HepG2 (cell line): ENCODE data around the gene F8. TPM values are rescaled to one million over a fixed set of nuclear protein-coding genes. Genes with fewer than 3 reads are reported as not detected.
A peak's percentile ranks its signal among the peaks of the same experiment; 100 is the strongest.

Experiments
- BCL6 ChIP-seq: IDR thresholded peaks from 2 replicates; pipeline ENCODE4 v1.6.1; 2016; ENCODE audit warnings: missing genetic modification reagents, missing compliant biosample characterization
- DMAP1 ChIP-seq: IDR thresholded peaks from 2 replicates; pipeline ENCODE4 v1.6.1; 2016
- DNMT3B ChIP-seq: conservative IDR thresholded peaks from 2 replicates; pipeline ENCODE4 v1.6.1; 2016; ENCODE audit warnings: missing biosample characterization, control low read depth
- FOXA3 ChIP-seq: IDR thresholded peaks from 2 replicates; pipeline ENCODE4 v1.6.1; 2016; ENCODE audit warnings: missing genetic modification reagents, missing compliant biosample characterization
- IKZF1 ChIP-seq: fragments of 450-650 bp; IDR thresholded peaks from 2 replicates; pipeline ENCODE4 v1.7.1; 2016
- MAZ ChIP-seq, 2 experiments: sonication (generic) in 1 of 2; formaldehyde crosslinking in 1 of 2; IDR thresholded peaks; 2 replicates each; pipeline versions ENCODE4 v1.5.0 to v1.6.1; 2012 to 2020; ENCODE audit warnings: low read depth in 2 of 2, mild to moderate bottlenecking in 2 of 2, borderline replicate concordance in 1 of 2, improper control_type of control experiment in 1 of 2, low read length in 1 of 2, missing genetic modification reagents in 1 of 2, moderate library complexity in 1 of 2
- MED1 ChIP-seq: sonication (generic); formaldehyde crosslinking; IDR thresholded peaks from 2 replicates; pipeline ENCODE4 v1.4.0; 2020; ENCODE audit warnings: missing genetic modification reagents
- YEATS2 ChIP-seq: sonication (generic); formaldehyde crosslinking; IDR thresholded peaks from 2 replicates; pipeline ENCODE4 v1.4.0; 2020; ENCODE audit warnings: missing genetic modification reagents, borderline replicate concordance
- ZBTB49 ChIP-seq: sonication (generic); formaldehyde crosslinking; IDR thresholded peaks from 2 replicates; pipeline ENCODE4 v1.4.0; 2020; ENCODE audit warnings: missing genetic modification reagents, borderline replicate concordance
- ZFY ChIP-seq: sonication (generic); formaldehyde crosslinking; IDR thresholded peaks from 2 replicates; pipeline ENCODE4 v1.4.0; 2020; ENCODE audit warnings: missing genetic modification reagents
- ZNF441 ChIP-seq: sonication (generic); formaldehyde crosslinking; IDR thresholded peaks from 2 replicates; pipeline ENCODE4 v1.7.0; 2021; ENCODE audit warnings: missing genetic modification reagents, borderline replicate concordance
- ZNF574 ChIP-seq: sonication (generic); formaldehyde crosslinking; IDR thresholded peaks from 2 replicates; pipeline ENCODE4 v1.4.0; 2020; ENCODE audit warnings: missing genetic modification reagents
- ZNF660 ChIP-seq: sonication (generic); formaldehyde crosslinking; IDR thresholded peaks from 2 replicates; pipeline ENCODE4 v1.5.1; 2020; ENCODE audit warnings: mild to moderate bottlenecking, low read depth, missing genetic modification reagents, borderline replicate concordance
- ZNF678 ChIP-seq: sonication (generic); formaldehyde crosslinking; IDR thresholded peaks from 2 replicates; pipeline ENCODE4 v1.4.0; 2020; ENCODE audit warnings: mild to moderate bottlenecking, missing genetic modification reagents
- ZNF687 ChIP-seq: sonication (generic); formaldehyde crosslinking; IDR thresholded peaks from 2 replicates; pipeline ENCODE4 v1.5.1; 2020; ENCODE audit warnings: mild to moderate bottlenecking, missing genetic modification reagents, moderate library complexity
- ZNF740 ChIP-seq: sonication (generic); formaldehyde crosslinking; IDR thresholded peaks from 2 replicates; pipeline ENCODE4 v1.4.0; 2020; ENCODE audit warnings: missing genetic modification reagents
- ZNF776 ChIP-seq: sonication (generic); formaldehyde crosslinking; IDR thresholded peaks from 2 replicates; pipeline ENCODE4 v1.4.0; 2020; ENCODE audit warnings: mild to moderate bottlenecking, missing genetic modification reagents
- ZNF850 ChIP-seq: sonication (generic); formaldehyde crosslinking; conservative IDR thresholded peaks from 2 replicates; pipeline ENCODE4 v1.9.0; 2021; ENCODE audit warnings: mild to moderate bottlenecking, missing genetic modification reagents
- polyA plus RNA-seq, 8 experiments: library from polyadenylated mRNA; depleted of rRNA in 3 of 8; stranded (reverse) in 7 of 8; unstranded in 1 of 8; fragments of >200 nt; fragmentation: Illumina TruSeq in 4 of 8; extraction: Trizol in 4 of 8; gene quantifications; 2 replicates each; pipeline versions ENCODE4 v1.2.1 to v1.2.3, GENCODE V29; 2011 to 2016; ENCODE audit warnings: low read depth in 4 of 8, missing spikeins in 1 of 8, mixed read lengths in 1 of 8; ENCODE audit not compliant: insufficient read depth in 1 of 8
- total RNA-seq, 5 experiments: library from RNA; depleted of rRNA; stranded (reverse); fragments of >200 nt; fragmentation: Illumina TruSeq; extraction: Trizol; gene quantifications; 2 replicates each; pipeline ENCODE4 v1.2.3, GENCODE V29; 2016; ENCODE audit warnings: low read depth in 1 of 5

F8 gene
- total and polyA plus RNA-seq, 2 of the 13 experiments (the other 11 are each of a cell fraction or from before 2014, with no cell fraction given): 0.29 to 0.61 TPM

- TF ChIP-seq IKZF1 (no peak), YEATS2 (CRISPR knock-in tag) (no peak), MAZ (IDR thresholded peaks at IDR 0.05; ENCODE audit: borderline replicate concordance, low read depth, low read length) (peak; percentile 49; the same call in 1 of the 2 replicates), MAZ (CRISPR knock-in tag; IDR thresholded peaks at IDR 0.05; ENCODE audit: low read depth) (no peak), MED1 (CRISPR knock-in tag) (peak; percentile 12; the same call in 1 of the 2 replicates), ZNF687 (peak; percentile 28; the same call in 1 of the 2 replicates), DNMT3B (no peak), ZNF776 (CRISPR knock-in tag) (no peak), BCL6 (CRISPR knock-in tag) (peak; percentile 75; the same call in 1 of the 2 replicates), FOXA3 (CRISPR knock-in tag) (peak; percentile 61), ZNF660 (CRISPR knock-in tag) (no peak), ZNF574 (peak; percentile 87), DMAP1 (CRISPR knock-in tag) (0 out of 2 replicates have a peak, but pooled peaks have one; percentile 38), ZNF850 (CRISPR knock-in tag) (no peak), ZBTB49 (CRISPR knock-in tag) (no peak), ZNF678 (CRISPR knock-in tag) (no peak), ZNF740 (CRISPR knock-in tag) (no peak), ZFY (CRISPR knock-in tag) (peak; percentile 19; the same call in 1 of the 2 replicates), ZNF441 (CRISPR knock-in tag) (no peak)
Measured at GRCh38 chrX:154799556-154800348, 222.8 kb downstream of the F8 start (continued).
